ENCODE data around the gene WDR1.

DNA sequence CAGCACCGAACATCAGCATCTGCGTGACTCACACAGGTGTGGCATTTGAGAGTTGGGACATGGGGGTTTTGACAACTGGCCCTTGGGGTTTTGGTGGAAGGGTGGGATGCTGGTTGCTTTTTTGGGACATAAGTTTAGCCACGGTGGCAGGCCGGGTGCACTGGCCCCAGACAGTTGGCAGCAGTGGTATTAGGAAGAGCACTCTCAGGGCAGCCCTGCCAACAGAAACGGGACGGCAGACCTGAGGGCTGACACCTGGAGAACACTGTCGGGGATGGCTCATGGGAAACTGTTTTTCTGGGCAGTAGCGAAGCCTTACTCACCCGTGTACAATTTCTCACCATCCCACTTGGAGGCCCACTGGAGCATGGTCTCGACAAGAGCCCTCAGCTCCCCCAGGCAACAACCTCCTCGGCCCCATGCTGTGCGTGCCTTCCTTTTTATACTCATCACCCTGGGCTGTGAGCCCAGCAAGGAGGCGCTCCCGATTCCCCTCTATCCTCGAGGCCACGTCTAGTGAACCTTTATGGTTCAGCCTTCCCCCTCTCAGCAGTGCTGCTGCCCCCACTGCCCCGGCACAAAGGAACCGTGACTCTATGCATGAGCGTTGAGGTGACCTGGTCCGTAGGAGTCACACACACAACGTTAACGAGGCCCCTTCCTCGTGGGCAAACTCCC lies 30.6 kb downstream of the WDR1 start:
- TF ChIP-seq POLR2A (IDR thresholded peaks at IDR 0.05): peak in 1 of 2 donors; percentile 17
- TF ChIP-seq, protein P1, sequence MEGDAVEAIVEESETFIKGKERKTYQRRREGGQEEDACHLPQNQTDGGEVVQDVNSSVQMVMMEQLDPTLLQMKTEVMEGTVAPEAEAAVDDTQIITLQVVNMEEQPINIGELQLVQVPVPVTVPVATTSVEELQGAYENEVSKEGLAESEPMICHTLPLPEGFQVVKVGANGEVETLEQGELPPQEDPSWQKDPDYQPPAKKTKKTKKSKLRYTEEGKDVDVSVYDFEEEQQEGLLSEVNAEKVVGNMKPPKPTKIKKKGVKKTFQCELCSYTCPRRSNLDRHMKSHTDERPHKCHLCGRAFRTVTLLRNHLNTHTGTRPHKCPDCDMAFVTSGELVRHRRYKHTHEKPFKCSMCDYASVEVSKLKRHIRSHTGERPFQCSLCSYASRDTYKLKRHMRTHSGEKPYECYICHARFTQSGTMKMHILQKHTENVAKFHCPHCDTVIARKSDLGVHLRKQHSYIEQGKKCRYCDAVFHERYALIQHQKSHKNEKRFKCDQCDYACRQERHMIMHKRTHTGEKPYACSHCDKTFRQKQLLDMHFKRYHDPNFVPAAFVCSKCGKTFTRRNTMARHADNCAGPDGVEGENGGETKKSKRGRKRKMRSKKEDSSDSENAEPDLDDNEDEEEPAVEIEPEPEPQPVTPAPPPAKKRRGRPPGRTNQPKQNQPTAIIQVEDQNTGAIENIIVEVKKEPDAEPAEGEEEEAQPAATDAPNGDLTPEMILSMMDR (IDR thresholded peaks at IDR 0.05): no peak

Measured in thyroid gland (tissue), 4 donors.